GM19193 (cell line): ENCODE measurements around the gene SLC23A3.

Source experiments
- POLR2A ChIP-seq: IDR thresholded peaks from 4 replicates; pipeline ENCODE4 v1.6.1; 2011; ENCODE audit not compliant: insufficient read depth, insufficient read length; ENCODE audit errors: extremely low read depth

Gene SLC23A3

DNA sequence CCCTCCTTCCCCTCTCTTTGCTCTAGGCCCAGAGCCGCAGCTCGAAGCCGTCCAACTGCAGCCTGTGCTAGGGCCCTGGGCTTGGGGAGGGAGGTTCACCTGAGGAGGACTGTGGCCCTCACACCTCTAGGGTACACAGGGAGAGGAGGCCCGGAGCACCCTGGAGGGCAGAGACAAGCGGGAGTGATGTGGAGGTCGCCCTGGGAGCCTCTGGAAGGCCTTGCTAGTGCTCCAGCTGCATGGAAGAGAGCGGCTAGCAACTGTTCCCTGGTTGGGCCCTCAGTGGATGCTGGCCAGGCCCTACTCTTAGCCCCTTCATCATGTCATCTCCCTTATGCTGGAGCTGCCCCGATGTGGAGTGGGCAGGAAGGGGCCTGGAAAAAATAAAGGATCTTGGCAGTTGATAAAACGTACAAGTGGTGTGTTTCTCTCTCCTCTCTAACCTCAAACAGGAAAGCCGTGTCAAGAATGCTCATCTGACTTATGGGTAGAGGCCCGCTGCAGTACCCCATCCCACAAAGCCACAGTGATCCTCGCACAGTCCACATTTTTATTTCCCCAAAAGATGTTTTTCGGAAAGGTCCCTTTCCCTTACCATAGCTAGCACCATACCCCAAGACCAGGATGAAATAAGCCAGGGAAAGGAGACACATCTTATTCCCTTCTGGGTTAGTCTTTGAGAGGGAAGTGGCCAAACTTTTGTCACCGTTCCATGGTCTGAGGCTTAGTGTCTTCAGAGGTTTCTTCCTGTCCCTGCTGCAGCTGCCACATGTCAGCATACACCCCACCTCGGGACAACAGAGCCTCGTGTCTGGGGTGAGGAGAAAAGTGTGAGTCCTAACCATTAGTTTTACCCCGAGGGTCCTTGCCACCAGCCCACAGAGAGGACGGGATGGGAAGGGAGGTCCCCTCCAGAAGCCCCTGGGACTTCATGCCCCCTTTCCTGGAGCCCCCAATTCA is 39.7 kb upstream of the SLC23A3 start:
- no peak for TF ChIP-seq POLR2A

DNA sequence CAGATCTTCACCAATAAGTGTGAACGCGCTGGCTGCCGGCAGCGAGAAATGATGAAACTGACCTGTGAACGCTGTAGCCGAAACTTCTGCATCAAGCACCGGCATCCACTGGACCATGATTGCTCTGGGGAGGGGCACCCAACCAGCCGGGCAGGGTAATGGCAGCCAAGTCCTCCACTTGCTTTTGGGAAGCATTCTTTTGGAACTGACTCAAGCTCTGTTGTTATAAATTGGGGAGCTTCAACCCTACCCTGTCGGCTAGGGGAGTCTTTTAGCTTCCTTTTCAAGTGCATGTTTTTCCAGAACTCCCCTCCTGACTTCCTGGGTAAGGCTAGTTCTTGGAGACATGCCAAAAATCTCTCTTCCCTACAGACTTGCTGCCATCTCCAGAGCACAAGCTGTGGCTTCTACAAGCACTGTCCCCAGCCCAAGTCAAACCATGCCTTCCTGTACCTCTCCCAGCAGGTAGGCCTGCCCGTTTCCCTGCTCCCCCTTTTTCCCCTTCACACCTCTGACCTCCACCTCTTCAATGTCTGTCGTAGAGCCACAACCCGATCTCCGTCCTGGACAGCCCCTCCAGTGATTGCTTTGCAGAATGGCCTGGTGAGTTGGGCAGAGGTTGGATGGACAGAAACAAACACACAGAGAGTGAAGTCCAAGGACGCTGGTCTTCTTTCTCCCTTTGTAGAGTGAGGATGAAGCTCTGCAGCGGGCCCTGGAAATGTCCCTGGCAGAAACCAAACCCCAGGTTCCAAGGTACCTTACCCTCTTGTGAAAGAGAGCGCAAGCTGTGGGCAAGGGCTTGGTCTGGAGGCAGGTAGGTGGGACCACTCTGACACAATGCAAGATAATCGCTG is 38.3 kb upstream of the SLC23A3 start:
- no peak for TF ChIP-seq POLR2A

DNA sequence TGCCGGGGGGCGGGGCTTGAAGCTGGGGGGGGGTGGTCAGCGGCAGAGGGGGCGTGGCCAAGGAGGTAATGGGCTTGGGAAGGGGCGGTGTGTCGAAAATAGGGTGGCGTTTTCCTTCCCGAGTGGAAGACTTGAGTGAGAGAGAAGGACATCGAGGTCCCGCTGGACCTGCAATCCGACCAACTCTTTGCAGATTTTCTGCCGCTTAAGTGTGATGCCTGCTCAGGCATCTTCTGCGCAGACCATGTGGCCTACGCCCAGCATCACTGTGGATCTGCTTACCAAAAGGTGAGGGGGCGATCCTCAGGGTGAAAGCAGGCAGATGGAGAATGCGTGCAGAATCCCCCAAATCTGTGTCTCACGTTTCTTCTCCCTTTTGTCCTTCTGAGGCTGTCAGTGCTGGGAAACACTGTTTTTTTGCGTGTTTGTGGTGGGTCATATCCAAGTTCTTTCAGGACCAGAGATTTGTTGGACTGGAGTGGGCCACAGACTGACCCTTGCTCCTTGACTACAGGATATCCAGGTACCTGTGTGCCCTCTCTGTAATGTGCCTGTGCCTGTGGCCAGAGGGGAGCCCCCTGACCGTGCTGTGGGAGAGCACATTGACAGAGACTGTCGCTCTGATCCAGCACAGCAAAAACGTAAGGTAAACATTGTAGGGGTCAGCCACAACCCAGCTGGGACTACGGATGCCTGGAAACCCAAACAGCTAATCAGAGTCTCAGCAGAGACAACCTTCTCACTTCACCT is 37.5 kb upstream of the SLC23A3 start:
- no peak for TF ChIP-seq POLR2A

DNA sequence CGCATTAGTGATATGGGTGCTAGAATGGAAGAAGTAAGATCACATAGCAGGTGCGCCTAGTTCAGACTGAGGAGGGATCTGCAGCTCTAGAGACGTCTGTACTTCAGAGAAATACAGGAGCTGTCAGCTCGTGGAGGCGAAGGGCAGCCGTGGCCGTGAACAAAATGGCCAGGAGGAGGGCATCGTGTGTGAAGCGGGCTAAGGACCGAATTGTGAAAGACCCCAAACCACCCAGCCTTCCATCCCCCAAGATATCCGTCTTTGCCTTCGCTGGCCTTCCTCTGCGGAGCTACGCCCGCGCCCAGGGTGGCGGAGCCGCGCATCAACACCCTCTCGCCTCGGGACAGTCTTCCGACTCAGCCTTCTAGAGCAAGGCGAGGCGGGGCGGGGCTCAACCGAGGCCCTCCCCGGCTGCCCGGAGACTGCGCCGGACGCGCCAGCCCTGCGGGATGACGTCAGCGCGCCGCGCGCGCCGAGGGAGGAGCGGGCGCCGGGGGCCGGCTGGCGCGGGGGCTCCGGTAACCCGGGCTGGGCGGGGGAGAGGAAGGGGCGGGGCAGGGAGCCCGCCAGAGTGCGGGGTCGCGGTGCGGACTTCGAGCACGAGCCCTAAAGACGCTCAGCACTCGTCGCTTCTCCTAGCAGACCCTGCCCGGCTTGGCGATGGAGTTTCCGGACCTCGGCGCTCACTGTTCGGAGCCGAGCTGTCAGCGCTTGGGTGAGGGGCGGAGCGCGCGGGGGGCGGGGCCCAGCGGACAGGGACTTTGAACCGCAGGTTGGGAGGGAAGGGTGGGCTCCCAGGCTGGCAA is 36.7 kb upstream of the SLC23A3 start, which contains the start of gene ZFAND2B:
Gene ZFAND2B (plus strand): TSS at position 455 of the 806 bp plus-strand sequence. CDS start 206 bp downstream, at position 661.
- TF ChIP-seq POLR2A = peak; percentile 98

DNA sequence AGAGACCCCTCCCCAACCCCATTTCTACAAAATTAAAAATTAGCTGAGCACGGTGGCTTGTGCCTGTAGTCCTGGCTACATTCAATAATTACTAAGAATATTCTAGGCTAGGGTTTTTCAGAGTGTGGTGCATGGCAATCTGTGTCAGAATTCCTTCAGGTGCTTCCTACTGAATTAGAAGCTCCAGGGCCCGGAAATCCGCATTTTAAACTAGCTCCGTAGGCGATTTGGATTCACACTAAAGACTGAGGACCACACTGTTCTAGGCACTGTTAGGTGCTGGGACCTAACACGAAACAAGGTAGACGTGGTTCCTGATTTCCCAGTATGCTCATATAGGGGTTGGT is 36.1 kb upstream of the SLC23A3 start:
- TF ChIP-seq POLR2A = no peak

DNA sequence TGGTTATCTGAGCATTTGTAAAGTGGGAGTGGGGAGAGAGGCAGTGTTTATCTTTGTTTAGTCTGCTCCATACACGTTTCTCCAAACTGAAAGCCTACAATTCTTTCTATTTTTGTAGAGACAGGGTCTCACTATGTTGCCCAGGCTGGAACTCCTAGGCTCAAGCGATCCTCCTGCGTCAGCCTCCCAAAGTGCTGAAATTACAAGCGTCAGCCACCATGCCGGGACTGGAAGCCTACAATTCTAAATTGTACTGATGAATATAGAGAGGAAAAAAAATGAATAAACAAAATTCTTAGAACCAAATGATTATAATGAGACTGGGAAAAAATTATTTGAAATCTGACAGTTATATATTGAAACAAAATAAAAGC is 35.3 kb upstream of the SLC23A3 start:
- no peak for TF ChIP-seq POLR2A

DNA sequence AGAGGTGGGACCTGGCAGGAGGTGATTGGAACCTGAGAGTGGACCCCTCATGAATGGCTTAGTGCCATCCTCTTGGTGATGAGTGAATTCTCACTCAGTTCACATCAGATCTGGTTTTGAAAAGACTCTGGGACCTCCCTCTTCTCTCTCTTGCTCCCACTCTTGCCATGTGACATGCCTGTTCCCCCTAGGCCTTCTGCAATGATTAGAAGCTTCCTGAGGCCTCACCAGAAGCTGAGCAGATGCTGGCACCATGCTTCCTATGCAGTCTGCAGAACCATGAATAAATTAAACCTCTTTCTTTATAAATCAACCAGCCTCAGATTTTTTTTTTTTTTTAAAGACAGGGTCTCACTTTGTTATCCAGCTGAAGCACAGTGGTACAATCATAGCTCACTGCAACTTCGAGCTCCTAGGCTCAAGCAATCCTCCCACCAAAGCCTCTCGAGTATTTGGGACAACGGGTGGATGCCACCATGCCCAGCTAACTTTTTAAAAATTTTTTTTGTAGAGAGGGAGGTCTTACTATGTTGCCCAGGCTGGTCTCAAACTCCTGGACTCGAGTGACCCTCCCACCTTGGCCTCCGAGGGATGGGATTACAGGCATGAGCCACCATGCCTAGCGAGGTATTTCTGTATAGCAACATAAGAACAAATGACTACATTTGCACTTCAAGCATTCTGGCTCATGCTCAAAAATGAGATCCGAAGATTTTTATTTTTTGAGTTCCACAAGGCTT is 34.8 kb upstream of the SLC23A3 start:
- TF ChIP-seq POLR2A = no peak

DNA sequence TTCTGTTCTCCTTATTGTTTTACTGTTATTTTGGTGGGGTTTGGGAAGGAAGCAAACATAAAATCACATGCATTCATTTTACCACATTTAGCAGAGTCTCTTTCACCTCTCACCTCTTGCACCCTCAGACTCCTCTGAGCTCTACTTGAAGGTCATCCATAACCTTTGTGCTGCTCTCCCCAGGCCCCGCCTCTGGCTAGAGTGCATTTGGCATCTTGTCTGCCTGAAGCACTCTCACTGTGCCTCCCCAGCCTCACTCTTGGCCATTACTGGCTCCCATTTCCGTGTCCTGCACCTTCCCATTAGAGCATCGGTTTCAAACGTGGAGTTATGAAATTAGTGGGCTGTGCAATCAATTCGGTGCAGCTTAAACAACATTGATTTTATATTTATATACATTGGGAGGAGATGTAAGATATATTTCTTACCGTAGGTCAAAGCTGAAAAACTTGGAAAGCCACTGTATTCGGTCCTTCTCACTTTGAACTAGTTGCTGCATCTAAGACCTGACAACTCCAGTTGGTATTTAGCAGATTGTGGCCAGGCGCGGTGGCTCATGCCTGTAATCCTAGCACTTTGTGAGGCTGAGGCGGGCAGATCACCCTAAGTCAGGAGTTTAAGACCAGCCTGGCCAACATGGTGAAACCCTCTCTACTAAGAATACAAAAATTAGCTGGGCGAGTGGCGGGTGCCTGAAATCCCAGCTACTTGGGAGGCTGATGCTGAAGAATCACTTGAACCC is 29.8 kb upstream of the SLC23A3 start:
- TF ChIP-seq POLR2A = no peak

DNA sequence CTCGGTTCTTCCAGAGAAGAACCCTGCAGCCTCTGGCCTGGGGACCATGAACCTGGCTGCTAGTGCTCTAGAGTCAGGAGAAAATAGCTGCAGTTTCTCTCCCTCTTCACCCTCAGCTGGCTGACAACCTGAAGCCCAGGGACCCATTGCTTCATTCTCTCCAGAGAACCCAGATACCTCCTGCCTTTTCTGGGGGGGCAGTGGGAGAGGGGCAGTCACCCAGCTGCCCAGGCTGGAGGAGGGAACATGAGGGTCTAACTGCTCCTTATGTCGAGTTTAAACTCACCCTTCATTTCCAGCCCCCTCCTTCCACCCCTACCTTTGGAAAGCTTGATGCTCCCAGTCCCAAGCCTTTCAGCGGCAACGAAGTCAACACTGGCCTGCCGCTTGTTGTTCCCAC is 29.1 kb upstream of the SLC23A3 start:
- no peak for TF ChIP-seq POLR2A

DNA sequence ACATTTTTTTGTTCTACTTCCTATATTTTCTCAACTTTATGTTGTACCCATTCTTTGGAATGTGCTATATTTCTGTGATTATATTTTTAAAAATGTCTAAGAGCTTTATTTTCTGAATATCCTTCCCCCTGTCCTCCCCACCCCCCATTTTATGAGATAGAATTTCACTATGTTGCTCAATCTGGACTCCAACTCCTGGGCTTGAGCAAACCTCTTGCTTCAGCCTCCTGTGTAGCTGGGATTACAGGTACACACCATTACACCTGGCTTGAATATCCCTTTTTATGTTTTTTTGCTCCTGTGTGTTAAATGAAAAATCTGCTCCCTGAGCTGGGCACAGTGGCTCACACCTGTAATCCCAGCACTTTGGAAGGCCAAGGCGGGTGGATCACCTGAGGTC is 27.6 kb upstream of the SLC23A3 start:
- TF ChIP-seq POLR2A = no peak

DNA sequence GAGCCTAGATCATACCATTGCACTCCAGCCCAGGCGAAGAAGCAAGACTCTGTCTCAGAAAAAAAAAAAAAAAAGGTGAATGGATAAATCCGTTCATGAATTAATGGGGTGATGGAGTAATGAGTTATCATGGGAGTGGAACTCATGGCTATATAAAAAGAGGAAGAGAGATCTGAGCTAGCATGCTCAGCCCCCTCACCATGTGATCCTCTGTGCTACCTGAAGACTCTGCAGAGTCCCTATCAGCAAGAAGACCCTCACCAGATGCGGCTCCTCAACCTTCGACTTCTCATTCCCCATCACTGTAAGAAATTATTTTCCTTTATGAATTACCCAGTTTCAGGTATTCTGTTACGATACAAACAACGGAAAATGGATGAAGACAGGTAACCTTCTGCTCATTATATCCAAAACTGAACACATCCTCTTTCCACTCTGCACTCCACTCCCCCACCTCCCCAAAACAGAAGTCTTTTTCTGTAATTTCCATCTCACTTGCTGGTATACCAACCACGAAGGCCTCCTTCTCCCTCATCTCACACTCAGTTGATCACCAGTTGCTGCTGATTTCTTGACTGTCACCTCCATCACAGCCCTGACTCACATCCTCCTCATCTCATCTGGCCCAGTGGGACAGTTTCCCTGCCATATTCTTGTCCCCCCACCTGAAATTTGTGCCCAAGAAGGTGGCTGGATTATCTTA is 17.1 kb upstream of the SLC23A3 start:
- no peak for TF ChIP-seq POLR2A

DNA sequence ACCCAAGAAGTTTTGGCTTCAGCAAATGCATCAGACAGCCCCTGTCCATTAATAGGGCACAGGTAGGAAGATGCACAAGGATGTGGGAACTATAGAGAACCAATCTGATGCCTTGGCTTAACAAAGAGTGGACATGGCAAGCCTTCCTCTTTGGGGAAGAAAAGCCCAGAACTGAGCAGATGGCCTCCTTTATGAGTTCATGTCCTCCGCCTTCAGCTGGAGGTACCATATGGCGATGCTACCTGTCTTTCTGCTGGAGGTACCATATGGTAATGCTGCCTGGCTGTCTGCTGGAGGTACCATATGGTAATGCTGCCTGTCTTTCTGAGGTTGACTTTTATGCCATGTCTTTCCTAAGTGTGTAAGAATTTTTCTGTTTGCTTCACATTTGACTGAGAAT is 14.3 kb upstream of the SLC23A3 start:
- no peak for TF ChIP-seq POLR2A

DNA sequence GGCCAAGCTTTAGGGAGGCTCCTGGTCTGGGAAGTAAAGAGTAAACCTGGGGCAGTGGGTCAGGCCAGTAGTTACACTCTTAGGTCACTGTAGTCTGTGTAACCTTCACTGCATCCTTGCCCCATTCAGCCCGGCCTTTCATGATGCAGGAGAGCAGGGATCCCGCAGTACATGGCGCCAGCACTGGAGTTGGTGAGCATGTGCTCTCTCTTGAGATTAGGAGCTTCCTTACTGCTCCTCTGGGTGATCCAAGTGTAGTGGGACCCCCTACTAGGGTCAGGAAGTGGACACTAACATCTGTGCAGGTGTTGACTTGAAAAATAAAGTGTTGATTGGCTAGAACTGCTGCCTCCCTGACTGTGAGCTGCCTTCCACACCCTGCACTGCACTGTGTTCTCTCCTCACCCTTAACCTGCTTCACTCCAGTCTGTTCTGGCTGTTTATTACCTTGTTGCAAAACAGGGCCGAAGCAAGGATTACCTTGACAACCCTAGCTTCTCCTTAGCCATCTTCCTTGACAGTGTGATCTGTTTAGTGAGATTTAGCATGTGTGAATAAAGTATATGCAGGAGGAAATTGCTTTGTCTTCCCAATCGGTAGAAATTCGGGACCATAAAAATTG is 13.4 kb upstream of the SLC23A3 start:
- no peak for TF ChIP-seq POLR2A
